B cell (primary cell): ENCODE measurements around the gene EEF1AKMT3.

Source experiments
- EZH2 ChIP-seq: IDR thresholded peaks from 2 replicates; pipeline ENCODE4 v1.6.1; 2012; ENCODE audit warnings: borderline replicate concordance, low read depth, mild to moderate bottlenecking, moderate library complexity, low read length; ENCODE audit not compliant: insufficient read depth, poor library complexity, severe bottlenecking
- TF ChIP-seq, protein P1 (sequence below): fragments of 200-600 bp; IDR thresholded peaks from one replicate; pipeline ENCODE4 v1.8.0; 2022; ENCODE audit warnings: antibody characterized with exemption, mild to moderate bottlenecking

DNA sequence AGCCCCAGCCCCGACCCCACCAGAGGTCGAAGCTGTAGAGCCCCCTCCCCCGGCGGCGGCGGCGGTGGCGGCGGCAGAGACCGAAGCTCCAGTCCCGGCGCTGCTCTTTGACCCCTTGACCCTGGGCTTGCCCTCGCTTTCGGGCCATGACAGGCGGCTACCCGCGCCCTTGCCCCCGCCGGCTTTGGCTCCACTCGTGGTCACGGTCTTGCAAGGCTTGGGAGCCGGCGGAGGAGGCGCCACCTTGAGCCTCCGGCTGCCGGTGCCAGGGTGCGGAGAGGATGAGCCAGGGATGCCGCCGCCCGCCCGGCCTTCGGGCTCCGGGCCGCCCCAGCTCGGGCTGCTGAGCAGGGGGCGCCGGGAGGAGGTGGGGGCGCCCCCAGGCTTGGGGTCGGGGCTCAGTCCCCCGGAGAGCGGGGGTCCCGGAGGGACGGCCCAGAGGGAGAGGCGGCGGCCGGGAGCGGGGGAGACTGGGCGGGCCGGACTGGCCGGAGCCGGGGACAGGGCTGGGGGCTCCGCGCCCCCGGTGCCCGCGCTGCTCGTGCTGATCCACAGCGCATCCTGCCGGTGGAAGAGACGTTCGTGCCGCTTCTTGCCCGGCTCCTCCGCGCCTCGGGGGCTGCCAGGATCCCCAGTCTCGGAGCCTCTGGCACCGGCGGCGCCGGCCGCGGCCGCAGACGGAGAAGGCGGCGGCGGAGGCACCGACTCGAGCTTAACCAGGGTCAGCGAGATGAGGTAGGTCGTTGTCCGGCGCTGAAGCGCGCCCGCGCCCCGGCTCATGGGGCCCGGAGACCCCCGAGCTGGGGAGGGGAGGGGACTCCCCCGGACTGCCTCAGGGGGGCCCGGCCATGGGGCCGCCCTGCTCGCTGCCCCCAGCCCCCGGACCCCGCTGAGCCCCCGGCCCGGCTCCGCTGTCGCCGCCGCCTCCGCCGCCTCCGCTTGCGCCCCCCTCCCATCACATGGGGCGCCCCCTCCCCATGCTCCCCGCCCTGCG lies 34.6 kb upstream of the EEF1AKMT3 start:
- TF ChIP-seq, protein P1, sequence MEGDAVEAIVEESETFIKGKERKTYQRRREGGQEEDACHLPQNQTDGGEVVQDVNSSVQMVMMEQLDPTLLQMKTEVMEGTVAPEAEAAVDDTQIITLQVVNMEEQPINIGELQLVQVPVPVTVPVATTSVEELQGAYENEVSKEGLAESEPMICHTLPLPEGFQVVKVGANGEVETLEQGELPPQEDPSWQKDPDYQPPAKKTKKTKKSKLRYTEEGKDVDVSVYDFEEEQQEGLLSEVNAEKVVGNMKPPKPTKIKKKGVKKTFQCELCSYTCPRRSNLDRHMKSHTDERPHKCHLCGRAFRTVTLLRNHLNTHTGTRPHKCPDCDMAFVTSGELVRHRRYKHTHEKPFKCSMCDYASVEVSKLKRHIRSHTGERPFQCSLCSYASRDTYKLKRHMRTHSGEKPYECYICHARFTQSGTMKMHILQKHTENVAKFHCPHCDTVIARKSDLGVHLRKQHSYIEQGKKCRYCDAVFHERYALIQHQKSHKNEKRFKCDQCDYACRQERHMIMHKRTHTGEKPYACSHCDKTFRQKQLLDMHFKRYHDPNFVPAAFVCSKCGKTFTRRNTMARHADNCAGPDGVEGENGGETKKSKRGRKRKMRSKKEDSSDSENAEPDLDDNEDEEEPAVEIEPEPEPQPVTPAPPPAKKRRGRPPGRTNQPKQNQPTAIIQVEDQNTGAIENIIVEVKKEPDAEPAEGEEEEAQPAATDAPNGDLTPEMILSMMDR, result no peak
- TF ChIP-seq EZH2, result no peak
